Parathyroid adenoma (tissue), 2 donors: Measurements from ENCODE around the gene NCCRP1.

ENCODE experiments used
- H2AFZ ChIP-seq: fragments of 300-600 bp; sonication (generic); one replicate; pipeline ENCODE4 v1.7.0; 2017; ENCODE audit warnings: antibody characterized with exemption, mild to moderate bottlenecking
- H3K27ac ChIP-seq: fragments of 300-600 bp; sonication (generic); one replicate; pipeline ENCODE4 v1.7.0; 2017
- H3K27me3 ChIP-seq: fragments of 300-600 bp; sonication (generic); one replicate; pipeline ENCODE4 v1.7.0; 2017; ENCODE audit warnings: low read length; ENCODE audit not compliant: control insufficient read depth, insufficient read depth
- H3K36me3 ChIP-seq: fragments of 300-600 bp; sonication (generic); one replicate; pipeline ENCODE4 v1.7.0; 2017; ENCODE audit warnings: low read length; ENCODE audit not compliant: control insufficient read depth, insufficient read depth
- H3K4me1 ChIP-seq: fragments of 300-600 bp; sonication (generic); one replicate; pipeline ENCODE4 v1.7.0; 2017; ENCODE audit warnings: control low read depth
- H3K4me2 ChIP-seq: fragments of 300-600 bp; sonication (generic); one replicate; pipeline ENCODE4 v1.7.0; 2017; ENCODE audit warnings: low read length
- H3K4me3 ChIP-seq: fragments of 300-600 bp; sonication (generic); one replicate; pipeline ENCODE4 v1.7.0; 2017; ENCODE audit warnings: low read depth, low read length
- H3K79me2 ChIP-seq: fragments of 300-600 bp; sonication (generic); one replicate; pipeline ENCODE4 v1.7.0; 2017; ENCODE audit warnings: control low read depth
- H3K9ac ChIP-seq: fragments of 300-600 bp; sonication (generic); one replicate; pipeline ENCODE4 v1.7.0; 2017; ENCODE audit warnings: mild to moderate bottlenecking
- H3K9me3 ChIP-seq: fragments of 300-600 bp; sonication (generic); one replicate; pipeline ENCODE4 v1.7.0; 2017; ENCODE audit warnings: low read length; ENCODE audit not compliant: control insufficient read depth
- TF ChIP-seq, protein P1 (sequence below): fragments of 300-600 bp; sonication (generic); IDR thresholded peaks from one replicate; pipeline ENCODE4 v1.7.0; 2017; ENCODE audit warnings: antibody characterized with exemption, mild to moderate bottlenecking
- donor health status: primary hyperparathyroidism.

NCCRP1 gene, protein sequence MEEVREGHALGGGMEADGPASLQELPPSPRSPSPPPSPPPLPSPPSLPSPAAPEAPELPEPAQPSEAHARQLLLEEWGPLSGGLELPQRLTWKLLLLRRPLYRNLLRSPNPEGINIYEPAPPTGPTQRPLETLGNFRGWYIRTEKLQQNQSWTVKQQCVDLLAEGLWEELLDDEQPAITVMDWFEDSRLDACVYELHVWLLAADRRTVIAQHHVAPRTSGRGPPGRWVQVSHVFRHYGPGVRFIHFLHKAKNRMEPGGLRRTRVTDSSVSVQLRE

DNA sequence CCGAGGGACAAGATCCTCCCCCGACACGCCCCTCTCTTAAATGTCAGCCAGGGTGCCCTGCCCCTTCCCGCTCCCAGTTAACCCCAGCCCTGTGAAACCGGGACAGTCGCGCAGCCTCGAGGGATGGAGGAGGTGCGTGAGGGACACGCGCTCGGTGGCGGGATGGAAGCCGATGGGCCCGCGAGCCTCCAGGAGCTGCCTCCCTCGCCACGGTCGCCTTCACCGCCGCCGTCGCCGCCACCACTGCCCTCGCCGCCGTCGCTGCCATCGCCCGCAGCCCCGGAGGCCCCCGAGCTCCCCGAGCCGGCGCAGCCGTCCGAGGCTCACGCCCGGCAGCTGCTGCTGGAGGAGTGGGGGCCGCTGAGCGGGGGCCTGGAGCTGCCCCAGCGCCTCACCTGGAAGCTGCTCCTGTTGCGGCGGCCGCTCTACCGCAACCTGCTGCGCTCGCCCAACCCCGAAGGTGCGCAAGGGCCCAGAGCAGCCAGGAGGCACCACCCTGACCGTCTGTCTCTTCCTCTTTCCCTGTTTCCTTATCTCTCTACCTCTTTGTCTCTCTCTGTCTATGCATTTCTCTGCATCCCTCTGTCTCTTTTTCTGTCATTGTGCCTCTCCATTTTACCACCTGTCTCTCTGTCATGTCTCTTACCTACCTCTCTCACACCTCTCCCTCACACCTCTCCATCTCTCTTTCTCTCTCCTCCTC is at the start of gene NCCRP1:
TSS of gene NCCRP1 (plus strand) at position 105 of the 703 bp plus-strand sequence. CDS start at position 124, 19 bp downstream.
- Histone ChIP-seq H3K4me2 (peak within 1 kb of the TSS; percentile 44), H3K27ac (no peak within 1 kb of the TSS), H3K79me2 (no peaks in the 10 kb centered on the region), H3K27me3 (no peaks in the 10 kb centered on the region), H3K9me3 (no peaks in the 10 kb centered on the region), H3K4me1 (no peaks in the 10 kb centered on the region), H2AFZ (no peak within 1 kb of the TSS), H3K9ac (no peak within 1 kb of the TSS), H3K36me3 (no peaks in the 10 kb centered on the region), H3K4me3 (peak within 1 kb of the TSS; percentile 16)
- TF ChIP-seq, protein P1, sequence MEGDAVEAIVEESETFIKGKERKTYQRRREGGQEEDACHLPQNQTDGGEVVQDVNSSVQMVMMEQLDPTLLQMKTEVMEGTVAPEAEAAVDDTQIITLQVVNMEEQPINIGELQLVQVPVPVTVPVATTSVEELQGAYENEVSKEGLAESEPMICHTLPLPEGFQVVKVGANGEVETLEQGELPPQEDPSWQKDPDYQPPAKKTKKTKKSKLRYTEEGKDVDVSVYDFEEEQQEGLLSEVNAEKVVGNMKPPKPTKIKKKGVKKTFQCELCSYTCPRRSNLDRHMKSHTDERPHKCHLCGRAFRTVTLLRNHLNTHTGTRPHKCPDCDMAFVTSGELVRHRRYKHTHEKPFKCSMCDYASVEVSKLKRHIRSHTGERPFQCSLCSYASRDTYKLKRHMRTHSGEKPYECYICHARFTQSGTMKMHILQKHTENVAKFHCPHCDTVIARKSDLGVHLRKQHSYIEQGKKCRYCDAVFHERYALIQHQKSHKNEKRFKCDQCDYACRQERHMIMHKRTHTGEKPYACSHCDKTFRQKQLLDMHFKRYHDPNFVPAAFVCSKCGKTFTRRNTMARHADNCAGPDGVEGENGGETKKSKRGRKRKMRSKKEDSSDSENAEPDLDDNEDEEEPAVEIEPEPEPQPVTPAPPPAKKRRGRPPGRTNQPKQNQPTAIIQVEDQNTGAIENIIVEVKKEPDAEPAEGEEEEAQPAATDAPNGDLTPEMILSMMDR, result no peak

DNA sequence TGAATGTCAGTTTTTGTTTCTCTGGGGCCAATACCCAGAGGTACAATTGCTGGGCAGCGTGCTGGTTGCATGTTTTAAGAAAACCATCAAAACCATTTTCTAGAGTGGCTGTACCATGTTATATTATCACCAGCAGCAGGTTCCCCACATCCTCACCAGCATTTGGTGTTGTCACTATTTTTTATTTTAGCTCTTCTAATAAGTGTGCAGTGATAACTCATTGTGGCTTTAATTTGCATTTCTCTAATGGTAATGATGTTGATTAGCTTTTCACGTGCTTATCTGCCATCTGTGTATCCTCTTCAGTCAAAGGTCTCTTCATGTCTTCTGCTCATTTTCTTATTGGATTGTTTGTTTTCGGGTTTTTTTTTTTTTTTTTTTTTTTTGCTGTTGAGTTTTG is 49.3 kb upstream of the NCCRP1 start:
- Histone ChIP-seq H3K27ac (no peak overlapping the region), H2AFZ (no peak overlapping the region), H3K9ac (no peak overlapping the region), H3K4me1 (peaks cover 40% of the 10 kb centered on the region), H3K79me2 (peaks cover 45% of the 10 kb centered on the region), H3K27me3 (no peaks in the 10 kb centered on the region), H3K4me3 (no peak overlapping the region), H3K4me2 (no peak overlapping the region), H3K36me3 (no peaks in the 10 kb centered on the region), H3K9me3 (no peaks in the 10 kb centered on the region)
- TF ChIP-seq, protein P1, result no peak

DNA sequence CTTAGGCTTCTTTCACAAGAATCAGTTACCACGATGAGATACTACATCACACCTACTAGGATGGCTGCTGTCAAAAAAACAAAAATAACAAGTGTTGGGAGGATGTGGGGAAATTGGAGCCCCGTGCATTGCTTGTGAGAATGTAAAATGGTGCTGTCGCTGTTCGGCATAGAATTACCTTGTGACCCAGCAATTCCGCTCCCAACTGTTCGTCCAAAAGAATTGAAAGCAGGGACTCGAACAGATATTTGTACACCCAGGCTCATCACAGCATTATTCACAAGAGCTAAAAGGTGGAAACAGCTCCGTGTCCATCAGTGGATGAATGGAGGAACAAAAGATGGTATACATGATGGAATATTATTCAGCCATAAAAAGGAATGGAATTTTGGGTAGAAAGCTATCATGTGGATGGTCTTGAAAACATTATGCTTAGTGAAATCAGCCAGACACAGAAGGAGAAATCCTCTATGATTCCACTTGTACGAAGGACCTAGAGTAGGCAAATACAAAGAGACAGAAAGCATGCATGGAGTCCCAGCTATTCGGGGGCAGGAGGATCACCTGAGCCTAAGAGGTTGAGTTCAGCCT is 47.7 kb upstream of the NCCRP1 start:
- no peaks in the 10 kb centered on the region for H3K9me3 ChIP-seq
- H3K4me1 ChIP-seq, result peaks cover 45% of the 10 kb centered on the region
- peaks cover 53% of the 10 kb centered on the region for H3K79me2 ChIP-seq
- H2AFZ ChIP-seq, result no peak overlapping the region
- H3K4me2 ChIP-seq, result no peak overlapping the region
- H3K9ac ChIP-seq, result no peak overlapping the region
- H3K27me3 ChIP-seq, result no peaks in the 10 kb centered on the region
- no peak overlapping the region for H3K27ac ChIP-seq
- H3K36me3 ChIP-seq, result no peaks in the 10 kb centered on the region
- TF ChIP-seq, protein P1, result no peak
- H3K4me3 ChIP-seq, result no peak overlapping the region

DNA sequence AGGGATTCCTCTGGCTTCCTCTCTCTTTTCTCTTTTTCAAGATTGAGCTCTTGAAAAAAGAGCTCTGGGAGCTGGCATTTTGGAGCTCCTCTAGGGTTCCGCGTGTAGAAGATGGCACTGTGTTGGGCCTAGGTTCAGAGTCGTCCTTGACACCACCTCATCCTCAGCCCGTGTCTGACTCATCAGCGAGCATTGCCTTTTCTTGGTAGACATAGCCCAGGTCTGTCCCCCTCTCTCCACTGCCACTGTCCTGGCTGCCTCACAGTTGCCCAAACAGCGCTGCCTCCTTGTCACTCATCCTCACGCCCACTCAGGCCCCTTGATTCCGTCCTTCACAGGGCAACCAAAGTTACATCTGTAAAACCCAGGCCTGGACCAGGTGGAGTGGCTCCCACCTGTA is 46.5 kb upstream of the NCCRP1 start:
- Histone ChIP-seq H3K9me3 (no peaks in the 10 kb centered on the region), H3K4me1 (peaks cover 45% of the 10 kb centered on the region), H3K27me3 (no peaks in the 10 kb centered on the region), H3K9ac (no peak overlapping the region), H3K27ac (no peak overlapping the region), H3K4me3 (no peak overlapping the region), H3K36me3 (no peaks in the 10 kb centered on the region), H2AFZ (no peak overlapping the region), H3K4me2 (no peak overlapping the region), H3K79me2 (peaks cover 57% of the 10 kb centered on the region)
- TF ChIP-seq, protein P1, result no peak
